HG03571 (cell line): ENCODE measurements around the gene NEDD8.

Experiments
- ATAC-seq: cut with Tn5 transposase; IDR thresholded peaks from one replicate; pipeline ENCODE4 v1.9.1; 2021; ENCODE audit not compliant: unreplicated experiment

NEDD8 gene

DNA sequence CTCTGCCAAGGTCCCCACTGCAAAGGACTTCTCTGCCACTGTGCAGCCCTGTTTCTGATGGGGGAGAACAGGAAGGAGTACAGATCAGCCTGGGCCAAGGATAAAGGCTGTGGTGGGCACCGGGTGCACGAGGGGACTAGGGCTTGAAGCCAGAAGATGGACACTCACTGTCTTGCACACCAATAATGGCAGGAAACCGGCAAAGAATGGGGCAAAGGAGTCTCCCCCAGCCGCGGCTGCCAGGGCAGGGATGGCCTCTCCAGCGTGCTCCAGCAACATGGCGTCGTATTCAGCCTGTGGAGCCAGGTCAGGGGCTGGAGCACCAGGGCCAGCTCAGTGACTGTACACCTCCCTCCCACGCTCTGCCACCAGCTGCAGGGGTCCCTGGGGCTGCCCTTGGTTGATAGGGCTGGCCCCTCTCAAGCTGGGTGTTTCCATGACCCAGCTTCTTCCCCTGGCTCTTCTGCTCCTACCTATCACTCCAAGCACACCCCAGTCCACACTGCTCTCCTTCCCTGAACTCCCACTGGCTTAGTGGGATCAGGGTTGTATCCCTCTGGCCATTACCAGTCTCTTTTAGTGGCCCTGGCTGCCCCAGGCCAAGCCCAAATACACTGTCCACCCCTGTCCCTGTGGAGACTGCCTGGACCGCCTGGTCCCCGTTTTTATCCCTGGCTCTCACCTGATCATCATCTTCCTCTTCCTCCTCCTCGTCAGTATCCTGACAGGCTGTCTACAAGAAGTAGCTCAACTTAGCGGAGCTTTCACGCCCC lies 49.9 kb downstream of the NEDD8 start:
- ATAC-seq: no peak

DNA sequence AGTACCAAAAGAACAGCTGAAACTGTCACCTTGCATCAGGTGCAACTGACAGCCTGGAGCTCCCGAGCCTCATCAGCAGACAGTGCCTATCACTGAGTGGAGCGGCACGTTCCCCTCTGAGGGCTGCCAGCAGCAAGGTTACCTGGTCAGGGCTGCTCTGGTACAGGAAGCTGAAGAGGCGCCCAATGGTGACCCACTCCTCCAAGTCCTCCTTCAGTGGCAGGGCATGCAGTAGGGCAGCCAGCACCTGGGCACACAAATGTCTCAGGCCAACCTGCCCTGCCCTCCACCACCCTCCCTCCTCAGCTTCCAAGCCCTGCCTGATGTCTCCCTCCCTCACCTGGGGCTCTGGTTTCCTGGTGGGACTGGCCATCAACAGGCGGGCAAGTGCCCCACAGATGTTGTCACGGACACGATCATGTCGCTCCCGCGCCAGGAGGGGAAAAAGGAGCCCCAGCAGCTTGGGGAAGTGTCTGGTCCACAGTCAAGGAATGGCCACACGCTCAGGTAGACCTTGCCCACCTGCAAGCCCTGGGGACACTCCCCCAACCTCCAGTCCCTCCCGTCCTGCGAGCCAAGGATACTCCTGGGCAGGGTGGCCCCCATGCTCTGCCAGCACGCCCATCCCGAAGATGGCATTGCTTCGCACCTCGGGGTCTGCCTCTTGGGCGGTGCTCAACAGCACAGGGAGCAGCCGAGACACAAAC lies 50.6 kb downstream of the NEDD8 start:
- ATAC-seq: no peak

DNA sequence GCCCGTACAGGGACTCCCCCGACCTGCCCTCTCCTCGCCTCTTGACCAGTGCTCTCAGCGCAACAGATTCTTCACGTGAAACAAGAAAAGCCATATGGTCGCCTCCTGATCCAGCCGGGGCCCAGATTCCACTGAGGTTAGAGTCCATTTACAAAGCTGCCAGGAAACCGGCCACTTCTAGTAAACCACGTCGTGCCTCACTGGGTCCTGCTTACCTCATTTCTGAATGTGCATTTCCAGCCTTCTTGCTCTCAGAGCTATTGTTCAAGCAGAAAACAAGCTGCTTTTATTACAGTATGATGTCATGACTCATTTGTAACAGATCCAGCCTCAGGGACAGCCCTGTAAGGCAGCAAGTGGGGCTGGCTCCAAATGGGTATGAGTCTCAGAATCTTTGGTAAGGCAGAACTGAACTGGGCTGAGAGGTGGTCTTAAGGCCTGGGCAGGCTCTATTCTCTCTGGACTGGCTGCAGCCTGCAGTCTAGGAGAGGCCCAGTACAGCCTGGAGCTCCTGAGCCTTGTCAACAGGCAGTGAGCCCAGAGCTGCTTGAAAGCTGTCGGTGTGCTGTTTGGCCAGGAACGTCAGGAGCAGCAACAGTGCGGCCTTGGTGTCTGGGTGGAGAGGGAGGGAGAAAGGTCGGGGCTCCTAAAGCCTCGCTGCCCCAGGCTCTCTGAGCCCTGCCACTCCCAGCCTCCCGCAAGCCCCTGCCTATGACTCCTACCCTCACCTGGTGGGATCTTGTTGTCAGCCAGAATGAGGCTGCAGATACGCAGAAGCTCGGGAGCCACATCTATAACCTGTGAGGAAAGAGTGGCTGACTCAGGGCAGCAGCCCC lies 52.0 kb downstream of the NEDD8 start:
- ATAC-seq: no peak

DNA sequence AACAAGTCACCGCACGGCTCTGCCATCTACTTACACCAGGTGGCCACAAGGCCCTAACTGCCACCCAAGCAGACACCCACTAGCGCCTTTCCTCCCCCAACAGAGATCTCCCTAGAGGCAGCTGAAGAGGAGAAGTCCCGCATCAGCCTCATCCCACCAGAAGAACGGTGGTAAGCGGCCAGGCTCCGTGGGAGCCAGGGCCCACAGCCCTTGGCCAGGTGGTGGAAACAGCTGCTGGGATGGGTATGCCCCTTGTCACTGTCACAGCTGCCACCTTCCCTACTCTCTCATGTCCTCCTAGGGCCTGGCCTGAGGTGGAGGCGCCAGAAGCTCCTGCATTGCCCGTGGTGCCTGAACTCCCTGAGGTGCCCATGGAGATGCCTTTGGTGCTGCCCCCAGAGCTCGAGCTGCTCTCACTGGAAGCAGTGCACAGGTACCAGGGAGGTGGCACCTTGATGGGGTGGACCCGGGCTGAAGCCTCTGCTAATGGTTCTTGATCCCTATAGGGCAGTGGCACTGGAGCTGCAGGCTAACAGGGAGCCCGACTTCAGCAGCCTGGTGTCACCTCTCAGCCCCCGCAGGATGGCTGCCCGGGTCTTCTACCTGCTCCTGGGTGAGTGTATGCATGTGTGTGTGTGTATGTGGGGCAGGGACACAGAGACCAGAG lies 52.7 kb downstream of the NEDD8 start:
- ATAC-seq: no peak

DNA sequence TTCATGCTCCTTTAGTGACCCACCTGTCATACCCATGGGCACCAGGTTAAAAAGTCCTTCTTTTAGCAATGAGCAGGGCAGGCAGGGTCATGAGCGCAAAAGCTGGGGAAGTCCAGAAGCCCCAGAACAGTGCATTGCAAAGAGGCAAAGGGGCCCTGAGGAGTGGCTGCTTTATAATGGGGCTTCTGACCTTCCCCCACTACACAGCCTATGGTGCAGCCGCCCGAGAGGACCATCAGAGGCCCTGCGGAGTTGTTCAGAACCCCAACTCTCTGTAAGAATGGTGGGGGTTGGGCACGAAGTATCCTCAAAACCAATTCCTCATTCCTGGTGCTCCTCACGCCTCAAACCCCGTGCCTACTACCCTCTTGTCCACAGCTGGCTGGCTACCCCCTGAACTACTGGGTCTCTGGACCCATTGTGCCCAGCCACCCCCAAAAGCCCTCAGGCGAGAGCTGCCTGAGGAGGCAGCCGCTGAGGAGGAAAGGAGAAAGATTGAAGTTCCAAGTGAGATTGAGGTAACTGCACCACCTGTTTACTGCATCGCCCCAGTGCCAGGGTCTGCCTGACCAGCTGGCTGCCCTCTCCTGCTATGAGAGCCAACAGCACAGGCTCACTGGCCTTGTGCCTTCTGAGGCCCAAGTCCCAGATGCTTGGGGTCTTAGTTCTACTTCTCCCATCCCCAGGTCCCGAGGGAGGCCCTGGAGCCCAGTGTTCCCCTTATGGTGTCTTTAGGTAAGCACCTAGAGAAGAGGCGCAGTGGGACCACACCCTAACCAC lies 53.6 kb downstream of the NEDD8 start:
- no peak for ATAC-seq

DNA sequence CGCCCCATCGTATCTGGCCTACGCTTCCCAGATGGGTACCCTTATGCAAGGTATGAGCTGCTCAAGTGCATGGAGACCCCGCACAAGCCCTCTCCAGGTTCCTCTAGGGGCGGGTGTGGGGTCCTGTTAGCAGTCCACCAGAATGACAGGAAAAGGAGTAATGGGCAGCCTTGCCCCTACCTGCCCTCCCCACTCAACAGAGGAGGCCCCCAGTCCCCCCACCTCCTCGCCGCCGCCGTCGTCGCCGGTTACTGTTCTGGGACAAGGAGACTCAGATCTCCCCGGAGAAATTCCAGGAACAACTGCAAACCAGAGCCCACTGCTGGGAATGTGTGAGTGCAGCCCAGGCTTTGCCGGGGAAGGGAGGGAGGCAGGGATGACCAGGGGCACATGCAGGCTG lies 54.3 kb downstream of the NEDD8 start:
- ATAC-seq: no peak

DNA sequence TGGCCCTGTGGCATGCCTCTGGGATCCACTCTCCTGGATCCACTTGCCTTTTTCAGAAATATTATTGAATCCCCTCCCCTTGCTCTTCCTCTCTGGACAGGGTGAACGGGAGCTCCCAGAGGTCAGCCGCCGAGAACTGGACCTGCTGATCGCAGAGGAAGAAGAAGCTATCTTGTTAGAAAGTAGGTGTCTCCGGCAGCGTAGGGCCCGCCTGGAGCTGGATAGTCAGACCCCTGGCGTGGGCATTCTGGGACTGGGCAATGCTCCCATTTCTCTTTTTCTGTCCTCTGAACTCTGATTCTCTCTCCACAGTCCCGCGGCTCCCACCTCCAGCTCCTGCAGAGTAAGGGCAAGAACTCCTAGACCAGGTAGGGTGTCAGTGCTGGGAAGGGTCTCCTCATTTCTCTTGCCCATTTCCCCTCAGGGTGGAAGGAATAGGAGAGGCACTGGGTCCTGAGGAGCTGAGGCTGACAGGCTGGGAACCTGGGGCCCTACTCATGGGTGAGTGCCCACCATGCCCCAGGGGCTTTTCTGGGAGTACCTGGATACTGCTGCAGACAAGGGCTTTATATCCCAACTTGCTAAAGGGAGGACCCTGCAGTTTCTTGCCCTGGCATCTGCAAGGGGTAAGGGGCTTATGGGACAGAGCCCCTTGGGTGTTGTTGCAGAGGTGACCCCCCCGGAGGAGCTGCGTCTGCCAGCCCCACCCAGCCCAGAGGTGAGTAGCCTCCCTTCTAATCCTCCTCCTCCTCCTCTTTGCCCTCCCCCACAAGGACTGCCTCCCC lies 54.9 kb downstream of the NEDD8 start:
- ATAC-seq: no peak

DNA sequence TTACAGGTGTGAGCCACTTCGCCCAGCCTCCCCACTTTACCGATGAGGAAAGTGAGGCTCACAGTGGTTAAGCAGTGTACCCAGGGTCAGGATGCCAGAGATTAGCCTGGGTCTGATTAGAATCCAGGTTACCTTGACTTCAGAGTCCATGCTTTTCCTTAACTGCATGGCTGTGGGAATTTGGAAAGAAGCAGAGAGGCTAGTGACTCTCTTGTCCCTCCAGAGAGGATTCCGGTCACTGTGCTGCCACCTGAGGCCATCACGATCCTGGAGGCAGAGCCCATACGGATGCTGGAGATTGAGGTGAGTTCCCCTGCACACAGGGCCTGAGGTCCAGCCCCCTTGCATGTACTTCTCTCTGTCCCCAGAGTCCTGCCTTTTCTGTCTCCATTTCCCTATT lies 55.6 kb downstream of the NEDD8 start:
- no peak for ATAC-seq

DNA sequence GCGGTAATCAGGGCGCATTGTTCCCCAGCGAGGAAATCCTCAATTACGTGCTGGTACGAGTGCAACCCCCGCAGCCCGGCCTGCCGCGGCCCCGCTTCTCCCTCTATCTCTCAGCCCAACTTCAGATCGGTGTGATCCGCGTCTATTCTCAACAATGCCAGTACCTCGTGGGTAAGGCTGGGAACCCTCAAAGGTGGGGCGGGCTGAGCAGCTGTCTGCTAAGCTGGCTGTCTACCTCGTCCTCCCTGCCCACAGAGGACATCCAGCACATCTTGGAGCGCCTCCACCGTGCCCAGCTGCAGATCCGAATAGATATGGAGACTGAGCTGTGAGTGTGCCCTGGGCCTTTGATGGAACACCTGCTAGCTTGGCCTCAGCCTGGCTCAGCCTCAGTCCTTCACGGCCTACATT lies 59.3 kb downstream of the NEDD8 start:
- no peak for ATAC-seq

DNA sequence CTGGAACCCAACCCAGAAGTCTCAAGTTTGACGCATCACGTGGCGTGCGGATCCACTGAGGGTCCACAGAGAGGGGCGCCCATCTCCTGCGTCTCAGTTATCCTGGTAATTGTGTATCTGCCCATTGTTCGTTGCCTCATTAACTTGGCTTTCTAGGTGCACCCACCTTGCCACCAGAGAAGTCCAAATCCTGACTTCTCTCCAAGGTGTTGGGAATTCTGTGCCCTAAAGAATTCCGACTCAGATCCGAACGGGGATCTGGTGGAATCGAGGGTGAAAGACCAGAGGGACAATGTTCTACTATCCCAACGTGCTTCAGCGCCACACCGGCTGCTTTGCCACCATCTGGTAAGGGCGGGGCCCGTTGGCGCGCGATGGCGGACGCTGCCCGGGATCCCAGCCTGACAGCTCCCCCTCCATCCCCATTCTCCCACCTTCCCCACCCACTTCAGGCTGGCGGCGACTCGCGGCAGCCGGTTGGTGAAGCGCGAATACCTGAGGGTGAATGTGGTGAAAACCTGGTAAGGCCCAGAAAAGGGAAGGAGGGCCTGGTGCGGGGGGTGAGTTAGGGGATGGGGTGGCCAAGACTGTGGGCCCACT lies 59.8 kb downstream of the NEDD8 start:
- no peak for ATAC-seq

DNA sequence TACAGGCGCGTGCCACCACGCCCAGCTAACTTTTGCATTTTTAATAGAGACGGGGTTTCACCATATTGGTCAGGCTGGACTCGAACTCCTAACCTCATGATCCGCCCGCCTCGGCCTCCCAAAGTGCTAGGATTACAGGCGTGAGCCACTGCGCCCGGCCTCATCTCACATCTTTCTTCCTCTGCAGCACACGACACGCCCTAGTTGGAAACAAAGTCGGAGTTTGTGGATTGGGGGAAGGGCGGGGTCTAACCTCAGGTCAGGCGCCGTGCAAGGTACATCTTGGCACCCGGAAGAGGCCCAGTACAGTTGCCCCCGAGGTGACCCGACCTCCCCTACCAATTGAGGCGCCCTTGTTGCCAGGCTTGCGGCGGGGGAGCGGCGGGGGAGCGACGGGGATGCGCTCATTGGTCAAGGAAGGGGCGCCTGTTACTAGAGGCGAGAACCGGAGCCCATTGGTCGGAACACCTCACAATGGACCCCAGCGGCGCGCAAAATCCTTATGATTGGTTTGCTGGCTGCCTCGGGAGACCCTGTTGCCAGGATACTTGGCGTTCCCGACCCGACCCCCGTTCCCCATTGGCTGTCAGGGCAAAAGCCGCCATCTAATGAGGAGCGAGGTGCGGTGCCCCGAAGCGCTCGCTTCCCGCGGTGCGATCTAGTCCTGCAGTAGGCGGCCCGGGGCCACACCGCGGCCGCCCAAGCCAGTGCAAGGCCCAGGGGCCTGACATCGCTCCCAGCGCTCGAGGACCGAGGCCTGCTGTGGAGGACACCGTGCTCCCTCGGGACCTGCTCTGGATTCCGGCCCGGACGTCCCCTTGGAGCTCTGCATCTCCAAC lies 60.5 kb downstream of the NEDD8 start, which contains the start of gene REC8:
Gene REC8 (plus strand): TSS at position 659 of the 839 bp plus-strand sequence. CDS start 473 bp downstream, outside the sequence.
- peak; percentile 87 for ATAC-seq

DNA sequence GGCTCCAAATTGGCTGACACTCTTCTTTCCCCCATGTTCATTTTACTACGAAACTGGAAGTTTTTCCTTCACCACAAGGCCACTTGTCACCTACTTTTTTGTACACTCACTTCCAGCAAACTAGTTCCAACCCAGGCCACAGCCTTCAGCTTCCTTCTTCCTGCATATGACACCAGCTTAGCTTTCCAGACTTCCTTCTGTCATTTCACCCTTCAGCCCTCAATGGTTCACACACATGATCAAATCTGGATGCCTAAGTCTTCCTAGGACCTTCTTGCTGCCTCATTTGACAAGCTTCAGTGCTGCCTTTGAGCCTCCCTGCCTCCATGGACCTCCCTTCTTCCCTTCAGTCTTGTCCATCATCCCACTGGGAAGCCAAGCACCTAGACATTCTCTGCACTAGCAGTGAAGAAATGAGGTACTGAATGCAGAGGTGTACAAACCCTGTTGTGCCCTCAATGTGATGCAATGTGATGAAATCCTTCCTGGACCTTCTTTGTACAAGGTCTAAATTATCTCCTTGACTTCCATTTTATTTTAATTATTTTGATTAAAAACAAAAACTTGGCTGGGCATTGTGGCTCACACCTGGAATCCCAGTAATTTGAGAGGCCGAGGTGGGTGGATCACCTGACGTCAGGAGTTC lies 64.6 kb downstream of the NEDD8 start:
- ATAC-seq: no peak
